B cell (primary cell): ENCODE results near the gene VARS1. TPM values are rescaled to one million over a fixed set of nuclear protein-coding genes. Genes with fewer than 3 reads are reported as not detected.
"Not testable (repeated sequence)": the region's sequence is repeated elsewhere in the genome, so short reads cannot be mapped to it uniquely, and the experiment has no call there.

Experiments
- ATAC-seq: fragments of 200-7000 bp; cut with Tn5 transposase; one replicate; pipeline ENCODE4 v1.10.0; 2021; ENCODE audit warnings: low read depth, mild to moderate bottlenecking, moderate number of reproducible peaks, moderate library complexity
- CTCF ChIA-PET: fragments of 350-600 bp; sonication (Branson Sonifier 250); formaldehyde crosslinking; loops from one replicate; lab custom pipeline; 2021; ENCODE audit warnings: antibody characterized with exemption, inconsistent platforms; lab: Charles Lee
- POLR2A ChIA-PET: fragments of 350-600 bp; sonication (Branson Sonifier 250); formaldehyde crosslinking; loops from one replicate; lab custom pipeline; 2021; ENCODE audit warnings: antibody characterized with exemption; lab: Charles Lee
- DNase-seq: peaks from one replicate; pipeline ENCODE4 v3.0.0; 2013
- H2AFZ ChIP-seq: 2 replicates; pipeline ENCODE4 v1.6.1; 2012; ENCODE audit warnings: mild to moderate bottlenecking, low read depth, low read length; ENCODE audit not compliant: insufficient read depth, poor library complexity, severe bottlenecking
- H3K27ac ChIP-seq, 2 donors: 1 replicate in 1 of 2; 2 replicates in 1 of 2; pipeline ENCODE4 v1.5.1; 2012 to 2013; ENCODE audit warnings: low read length in 2 of 2, mild to moderate bottlenecking in 2 of 2, moderate library complexity in 1 of 2
- H3K27me3 ChIP-seq, 4 experiments: fragments of 200-600 bp in 1 of 4; sonication (generic) in 1 of 4; replicated peaks in 1 of 4; 1 replicate in 2 of 4; 2 replicates in 2 of 4; pipeline versions ENCODE4 v1.6.1 to v1.7.0; 2013 to 2016; ENCODE audit warnings: low read length in 3 of 4, mild to moderate bottlenecking in 2 of 4, mixed read lengths in 1 of 4, moderate library complexity in 1 of 4; ENCODE audit not compliant: insufficient read depth in 4 of 4, control insufficient read depth in 3 of 4; ENCODE audit errors: control extremely low read depth in 1 of 4
- H3K36me3 ChIP-seq, 2 experiments: replicated peaks in 1 of 2; 1 replicate in 1 of 2; 2 replicates in 1 of 2; pipeline versions ENCODE4 v1.6.1 to v1.7.1; 2013; ENCODE audit warnings: low read length in 1 of 2; ENCODE audit not compliant: insufficient read depth in 2 of 2, control insufficient read depth in 1 of 2; ENCODE audit errors: control extremely low read depth in 1 of 2, extremely low read depth in 1 of 2
- H3K4me1 ChIP-seq, 2 donors: fragments of 200-600 bp in 1 of 2; sonication (generic) in 1 of 2; 1 replicate in 1 of 2; 2 replicates in 1 of 2; pipeline versions ENCODE4 v1.5.1 to v1.6.1; 2013 to 2017; ENCODE audit warnings: low read length in 2 of 2; ENCODE audit not compliant: control insufficient read depth in 2 of 2, insufficient read depth in 2 of 2
- H3K4me2 ChIP-seq: replicated peaks from 2 replicates; pipeline ENCODE3; 2012; ENCODE audit warnings: mild to moderate bottlenecking, low read depth, low read length; ENCODE audit not compliant: poor library complexity, severe bottlenecking
- H3K4me3 ChIP-seq, 5 experiments: fragments of 200-600 bp in 1 of 5; sonication (generic) in 1 of 5; 1 replicate in 3 of 5; 2 replicates in 2 of 5; pipeline versions ENCODE4 v1.5.1 to v1.7.0; 2011 to 2016; ENCODE audit warnings: low read length in 4 of 5, mild to moderate bottlenecking in 4 of 5, low read depth in 2 of 5, control low read depth in 1 of 5, moderate library complexity in 1 of 5; ENCODE audit not compliant: insufficient read depth in 1 of 5; ENCODE audit errors: control extremely low read depth in 1 of 5, extremely low read depth in 1 of 5
- H3K79me2 ChIP-seq: fragments of 200-600 bp; sonication (generic); one replicate; pipeline ENCODE4 v1.6.0; 2016; ENCODE audit warnings: low read length; ENCODE audit not compliant: control insufficient read depth, insufficient read depth
- H3K9ac ChIP-seq: fragments of 200-600 bp; sonication (generic); 2 replicates; pipeline ENCODE4 v1.6.1; 2017; ENCODE audit warnings: mild to moderate bottlenecking, low read length, moderate library complexity
- H3K9me3 ChIP-seq, 3 donors: one replicate each; pipeline versions ENCODE4 v1.6.1 to v1.7.1; 2013; ENCODE audit warnings: low read length in 2 of 3; ENCODE audit not compliant: control insufficient read depth in 2 of 3, insufficient read depth in 1 of 3; ENCODE audit errors: control extremely low read depth in 1 of 3
- H4K20me1 ChIP-seq: 2 replicates; pipeline ENCODE4 v1.6.0; 2012; ENCODE audit warnings: mild to moderate bottlenecking, low read length; ENCODE audit not compliant: insufficient read depth, control insufficient read depth, poor library complexity, severe bottlenecking
- H3K27ac Mint-ChIP-seq: one replicate; pipeline ENCODE4 v1.8.0; 2021; ENCODE audit warnings: mixed read lengths
- H3K27me3 Mint-ChIP-seq: one replicate; pipeline ENCODE4 v1.8.0; 2021; ENCODE audit warnings: mixed read lengths
- H3K4me1 Mint-ChIP-seq: one replicate; pipeline ENCODE4 v1.8.0; 2021; ENCODE audit warnings: mixed read lengths
- H3K4me3 Mint-ChIP-seq: one replicate; pipeline ENCODE4 v1.8.0; 2021; ENCODE audit warnings: mixed read lengths
- H3K9me3 Mint-ChIP-seq: one replicate; pipeline ENCODE4 v1.8.0; 2022; ENCODE audit warnings: mixed read lengths; ENCODE audit not compliant: insufficient read depth
- CTCF ChIP-seq: fragments of 200-600 bp; IDR thresholded peaks from one replicate; pipeline ENCODE4 v1.8.0; 2022; ENCODE audit warnings: antibody characterized with exemption, mild to moderate bottlenecking
- EZH2 ChIP-seq: IDR thresholded peaks from 2 replicates; pipeline ENCODE4 v1.6.1; 2012; ENCODE audit warnings: borderline replicate concordance, low read depth, mild to moderate bottlenecking, moderate library complexity, low read length; ENCODE audit not compliant: insufficient read depth, poor library complexity, severe bottlenecking
- WGBS: methylation state at CpG from one replicate; pipeline ENCODE4 v1.1.5; 2013; ENCODE audit warnings: missing lambda C conversion rate; ENCODE audit not compliant: insufficient coverage; 5-methylcytosine and 5-hydroxymethylcytosine counted together
- intact Hi-C: fragments of 100-400 bp; cut with micrococcal nuclease; formaldehyde crosslinking; loops from one replicate; pipeline ENCODE4 v1.10.0; 2022
- polyA plus RNA-seq: library from polyadenylated mRNA; depleted of rRNA; stranded (reverse); fragments of >200 nt; gene quantifications from 2 replicates; pipeline ENCODE4 v1.2.3, GENCODE V29; 2012
- total RNA-seq, 2 donors: library from RNA; stranded (reverse); fragments of 120-200 nt in 1 of 2; gene quantifications; 1 replicate in 1 of 2; 2 replicates in 1 of 2; pipeline versions ENCODE4 v1.2.3 to v1.2.4, GENCODE V29; 2013 to 2022

VARS1 gene
- total and polyA plus RNA-seq, 2 donors (not counting 1 experiment from before 2014, with no cell fraction given), result 52.3 to 66.8 TPM

DNA sequence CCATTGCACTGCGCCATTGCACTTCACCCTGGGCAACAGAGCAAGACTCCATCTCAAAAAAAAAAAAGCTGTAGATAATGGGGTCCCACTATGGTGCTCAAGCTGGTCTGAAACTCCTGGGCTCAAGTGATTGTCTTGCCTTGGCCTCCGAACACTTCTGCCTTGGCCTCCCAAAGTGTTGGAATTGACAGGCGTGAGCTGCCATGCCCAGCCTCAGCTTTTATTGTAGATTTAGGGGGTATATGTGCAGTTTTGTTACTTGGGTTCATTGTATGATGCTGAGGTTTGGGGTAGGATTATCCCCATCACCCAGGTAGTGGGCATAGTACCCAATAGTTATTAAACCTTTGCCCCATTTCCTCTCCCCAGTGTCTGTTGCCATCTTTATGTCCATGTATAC lies 43.4 kb upstream of the VARS1 start:
- POLR2A ChIA-PET, result interaction anchor here (0.6 to 1.3 kb wide), 3 partner anchors 17 to 100 kb away, joined by 3 to 4 read pairs (median 4); partner anchors contain the start of gene LSM2
- Mint-ChIP-seq H3K4me1 (peaks cover 38% of the 10 kb centered on the region), H3K27me3 (no peaks in the 10 kb centered on the region), H3K4me3 (peak overlapping the region; percentile 4), H3K9me3 (no peaks in the 10 kb centered on the region), H3K27ac (no peak overlapping the region)
- ATAC-seq, result no peak
- Histone ChIP-seq H3K9ac (no peak overlapping the region), H3K27ac (peak overlapping the region in 1 of 2 donors; percentile 3), H3K79me2 (peaks cover 39% of the 10 kb centered on the region), H3K4me1 (peaks cover 24 to 40% of the 10 kb centered on the region in 2 donors), H2AFZ (no peak overlapping the region), H3K36me3 (peaks cover 4 to 46% of the 10 kb centered on the region in 2 experiments), H3K4me3 (no peak overlapping the region), H3K9me3 (no peaks in the 10 kb centered on the region), H3K27me3 (no peaks in the 10 kb centered on the region), H3K4me2 (no peak overlapping the region), H4K20me1 (peaks cover 13% of the 10 kb centered on the region)
- DNase-seq, result no peak
- intact Hi-C loops, result loop anchor here (10.0 kb wide), 1 partner anchor 136 kb away; the partner anchor contains the start of gene DXO
- TF ChIP-seq CTCF, result no peak
- TF ChIP-seq EZH2, result no peak
- CTCF ChIA-PET, result interaction anchor here (1.3 to 2.0 kb wide), 3 partner anchors 24 to 84 kb away, joined by 3 to 5 read pairs (median 3); partner anchors contain the start of gene NEU1
- WGBS, result 100% methylated on average over 1 of the region's 3 CpGs

DNA sequence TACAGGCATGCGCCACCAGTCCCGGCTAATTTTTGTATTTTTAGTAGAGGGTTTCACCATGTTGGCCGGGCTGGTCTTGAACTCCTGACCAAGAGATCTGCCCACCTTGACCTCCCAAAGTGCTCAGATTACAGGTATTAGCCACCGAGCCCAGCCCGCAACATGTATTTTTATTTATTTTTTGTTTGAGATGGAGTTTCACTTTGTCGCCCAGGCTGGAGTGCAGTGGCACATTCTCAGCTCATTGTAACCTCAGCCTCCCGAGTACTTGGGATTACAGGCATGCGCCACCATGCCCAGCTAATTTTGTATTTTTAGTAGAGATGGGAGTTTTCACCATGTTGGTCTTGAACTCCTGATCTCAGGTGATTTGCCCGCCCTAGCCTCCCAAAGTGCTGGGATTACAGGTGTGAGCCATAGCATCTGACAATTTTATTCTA lies 42.6 kb upstream of the VARS1 start:
- peaks cover 40% of the 10 kb centered on the region for H3K4me1 Mint-ChIP-seq
- intact Hi-C loops, result loop anchor here (10.0 kb wide), 1 partner anchor 137 kb away; the partner anchor contains the start of gene DXO
- H3K9ac ChIP-seq, H3K4me3 Mint-ChIP-seq, H3K4me3 ChIP-seq, H3K27ac Mint-ChIP-seq, H3K9me3 Mint-ChIP-seq, H3K9me3 ChIP-seq, H3K27me3 ChIP-seq, H2AFZ ChIP-seq, ATAC-seq, H3K27me3 Mint-ChIP-seq, DNase-seq: not testable (repeated sequence)
- WGBS, result 66% methylated on average over 5 of the region's 9 CpGs
- POLR2A ChIA-PET, result interaction anchor here (1.1 to 1.3 kb wide), 2 partner anchors 18 to 31 kb away, joined by 3 to 4 read pairs; partner anchors contain the start of gene LSM2
- Histone ChIP-seq H3K4me2 (peak overlapping the region; percentile 73), H3K4me1 (peaks cover 32 to 48% of the 10 kb centered on the region in 2 donors), H3K36me3 (peaks cover 4 to 46% of the 10 kb centered on the region in 2 experiments), H3K27ac (peak overlapping the region in 1 of 2 donors; percentile 98), H4K20me1 (peaks cover 13% of the 10 kb centered on the region), H3K79me2 (peaks cover 39% of the 10 kb centered on the region)
- CTCF ChIA-PET, result interaction anchor here (1.6 to 2.0 kb wide), 2 partner anchors 25 to 85 kb away, joined by 3 to 5 read pairs; partner anchors contain the start of gene NEU1
